ENCODE results near the gene TIMM21.
A peak's percentile ranks its signal among the peaks of the same experiment; 100 is the strongest.

Gene TIMM21

DNA sequence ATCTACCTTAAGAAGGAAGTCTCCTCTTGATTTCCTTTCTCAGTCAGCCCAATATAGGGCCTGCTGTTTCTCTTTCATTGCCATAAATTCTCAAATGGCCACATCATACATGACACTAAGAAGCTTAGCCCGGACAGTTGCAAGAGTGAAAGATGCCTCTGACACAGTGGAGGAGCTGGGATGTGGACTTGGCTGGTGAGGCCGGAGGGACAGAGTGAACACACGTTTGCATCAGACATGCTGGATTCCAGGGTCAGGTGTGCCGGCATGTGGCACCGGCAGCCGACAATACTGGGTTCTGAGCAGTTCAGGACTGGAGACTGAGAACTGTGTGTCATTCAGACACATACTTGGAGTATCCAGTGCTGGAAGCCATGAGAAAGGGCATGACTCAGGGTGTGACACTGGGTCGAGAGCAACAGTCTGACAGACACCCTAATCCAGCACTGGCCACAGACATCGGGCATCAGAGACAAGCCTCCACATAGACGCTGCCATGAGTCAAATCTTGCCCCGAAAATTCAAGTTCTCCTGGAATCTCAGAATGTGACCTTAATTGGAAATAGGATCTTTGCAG, 31.4 kb downstream of the TIMM21 start:
- Histone ChIP-seq H3K27me3 (ENCODE audit: insufficient read depth, low read depth, severe bottlenecking) (peaks cover 4% of the 10 kb centered on the region), H3K27ac (no peak overlapping the region), H3K4me3 (ENCODE audit: low read depth, low read length) (no peak overlapping the region), H3K36me3 (no peaks in the 10 kb centered on the region), H3K9me3 (ENCODE audit: severe bottlenecking) (peaks cover 5% of the 10 kb centered on the region)
- DNase-seq, result peak; percentile 60
- no peak for TF ChIP-seq CTCF (IDR thresholded peaks at IDR 0.05; ENCODE audit: low read depth, low read length)

DNA sequence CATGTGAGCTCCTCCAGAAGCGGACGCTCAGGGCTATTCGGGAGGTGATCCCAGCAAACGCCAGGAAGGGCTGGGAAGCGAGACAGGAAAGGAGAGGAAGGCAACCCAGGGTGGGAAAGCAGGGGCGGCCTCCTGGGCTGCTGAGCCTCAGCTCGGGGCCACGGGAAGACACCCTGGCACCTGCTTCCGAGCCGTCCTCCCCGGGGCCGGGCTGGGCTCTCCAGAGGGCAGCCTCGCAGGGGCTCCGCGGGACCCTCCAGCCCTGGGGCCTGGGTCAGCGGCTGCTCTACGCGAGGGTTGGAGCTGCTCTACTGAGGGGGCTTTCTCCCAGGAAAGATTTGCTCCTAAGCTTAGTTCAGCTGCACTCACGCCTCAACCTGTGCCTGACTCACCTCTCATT, 34.0 kb downstream of the TIMM21 start:
- no peak for TF ChIP-seq CTCF (IDR thresholded peaks at IDR 0.05; ENCODE audit: low read depth, low read length)
- peaks cover 5% of the 10 kb centered on the region for H3K9me3 ChIP-seq (ENCODE audit: severe bottlenecking)
- H3K4me3 ChIP-seq (ENCODE audit: low read depth, low read length), result no peak overlapping the region
- no peaks in the 10 kb centered on the region for H3K27me3 ChIP-seq (ENCODE audit: insufficient read depth, low read depth, severe bottlenecking)
- H3K36me3 ChIP-seq, result no peaks in the 10 kb centered on the region
- DNase-seq, result no peak
- H3K27ac ChIP-seq, result no peak overlapping the region

- Histone ChIP-seq H3K27ac (no peak overlapping the region), H3K27me3 (ENCODE audit: insufficient read depth, low read depth, severe bottlenecking) (no peaks in the 10 kb centered on the region)
- DNase-seq, result no peak
Observed at GRCh38 chr18:74183130-74183529, 34.8 kb downstream of the TIMM21 start.

DNA sequence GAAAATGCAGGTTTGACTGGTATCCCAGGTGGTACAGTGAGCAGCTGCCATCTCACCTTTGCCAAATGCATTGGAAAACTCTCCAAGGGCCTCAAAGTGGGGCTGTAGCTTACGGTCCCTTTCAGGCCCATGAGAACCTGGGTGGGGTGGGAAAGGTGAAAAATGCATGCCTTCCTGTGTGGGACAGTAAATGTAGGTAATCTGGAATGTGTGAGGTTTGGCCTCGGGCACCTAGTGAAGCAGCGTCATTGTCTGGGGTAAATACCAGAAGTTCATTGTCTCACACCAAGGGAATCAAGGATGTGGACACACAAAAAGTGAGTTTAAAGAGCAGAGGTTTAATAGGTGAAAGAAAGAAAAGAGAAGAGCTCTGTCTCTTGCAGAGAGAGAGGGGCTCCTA, 36.6 kb downstream of the TIMM21 start:
- no peak for TF ChIP-seq CTCF (IDR thresholded peaks at IDR 0.05; ENCODE audit: low read depth, low read length)
- no peak overlapping the region for H3K27ac ChIP-seq
- no peaks in the 10 kb centered on the region for H3K36me3 ChIP-seq
- H3K4me3 ChIP-seq (ENCODE audit: low read depth, low read length), result no peak overlapping the region
- H3K9me3 ChIP-seq (ENCODE audit: severe bottlenecking), result peaks cover 5% of the 10 kb centered on the region
- no peaks in the 10 kb centered on the region for H3K27me3 ChIP-seq (ENCODE audit: insufficient read depth, low read depth, severe bottlenecking)
- no peak for DNase-seq

More at GRCh38 chr18:74183130-74183529, 34.8 kb downstream of the TIMM21 start:
- Histone ChIP-seq H3K4me3 (ENCODE audit: low read depth, low read length) (no peak overlapping the region), H3K9me3 (ENCODE audit: severe bottlenecking) (peaks cover 5% of the 10 kb centered on the region), H3K36me3 (no peaks in the 10 kb centered on the region)
- TF ChIP-seq CTCF (IDR thresholded peaks at IDR 0.05; ENCODE audit: low read depth, low read length), result no peak

- no peak for TF ChIP-seq CTCF (IDR thresholded peaks at IDR 0.05; ENCODE audit: low read depth, low read length)
- Histone ChIP-seq H3K9me3 (ENCODE audit: severe bottlenecking) (no peaks in the 10 kb centered on the region), H3K27me3 (ENCODE audit: insufficient read depth, low read depth, severe bottlenecking) (no peaks in the 10 kb centered on the region), H3K36me3 (no peaks in the 10 kb centered on the region), H3K4me3 (ENCODE audit: low read depth, low read length) (no peak overlapping the region), H3K27ac (no peak overlapping the region)
- no peak for DNase-seq
Observed at GRCh38 chr18:74185860-74186259, 37.5 kb downstream of the TIMM21 start.

GRCh38 chr18:74186661-74187060, 38.3 kb downstream of the TIMM21 start:
- no peak for DNase-seq
- Histone ChIP-seq H3K27ac (no peak overlapping the region), H3K9me3 (ENCODE audit: severe bottlenecking) (no peaks in the 10 kb centered on the region), H3K36me3 (no peaks in the 10 kb centered on the region), H3K27me3 (ENCODE audit: insufficient read depth, low read depth, severe bottlenecking) (no peaks in the 10 kb centered on the region), H3K4me3 (ENCODE audit: low read depth, low read length) (no peak overlapping the region)
- no peak for TF ChIP-seq CTCF (IDR thresholded peaks at IDR 0.05; ENCODE audit: low read depth, low read length)
